GOT3 (cell line): Measurements from ENCODE around the gene CBY2.
"Not testable (repeated sequence)": the region's sequence is repeated elsewhere in the genome, so short reads cannot be mapped to it uniquely, and the experiment has no call there.

Experiments used
- DNase-seq: peaks from one replicate; lab custom pipeline; 2025; ENCODE audit warnings: mixed read lengths; lab: John Stamatoyannopoulos, UW

The CBY2 gene, protein sequence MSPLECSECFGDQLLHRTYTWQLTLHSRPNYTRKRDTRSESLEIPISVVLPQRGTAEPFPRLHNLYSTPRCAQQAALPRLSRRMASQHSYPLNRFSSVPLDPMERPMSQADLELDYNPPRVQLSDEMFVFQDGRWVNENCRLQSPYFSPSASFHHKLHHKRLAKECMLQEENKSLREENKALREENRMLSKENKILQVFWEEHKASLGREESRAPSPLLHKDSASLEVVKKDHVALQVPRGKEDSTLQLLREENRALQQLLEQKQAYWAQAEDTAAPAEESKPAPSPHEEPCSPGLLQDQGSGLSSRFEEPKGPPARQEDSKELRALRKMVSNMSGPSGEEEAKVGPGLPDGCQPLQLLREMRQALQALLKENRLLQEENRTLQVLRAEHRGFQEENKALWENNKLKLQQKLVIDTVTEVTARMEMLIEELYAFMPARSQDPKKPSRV

DNA sequence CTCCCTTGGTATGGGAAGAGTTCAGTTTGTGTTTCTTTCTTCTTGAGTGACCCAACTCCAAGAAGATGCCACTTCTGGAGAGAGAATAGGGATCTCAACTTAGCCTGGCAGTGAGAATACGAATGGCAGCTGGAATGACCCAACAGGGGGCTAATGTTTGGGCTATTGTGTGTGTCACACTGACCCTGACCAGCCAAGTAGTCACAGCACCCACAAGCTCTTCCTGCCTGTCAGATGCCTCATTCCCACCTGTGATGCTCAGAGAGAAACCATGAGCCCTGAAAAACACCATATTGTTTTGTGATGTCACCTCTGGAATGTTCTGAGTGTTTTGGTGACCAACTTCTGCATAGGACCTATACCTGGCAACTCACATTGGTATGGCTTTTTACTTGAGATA is at the start of gene CBY2:
Gene CBY2 (plus strand): TSS at position 233 of the 400 bp plus-strand sequence. CDS start 71 bp downstream, at position 304.
- no peak for DNase-seq

DNA sequence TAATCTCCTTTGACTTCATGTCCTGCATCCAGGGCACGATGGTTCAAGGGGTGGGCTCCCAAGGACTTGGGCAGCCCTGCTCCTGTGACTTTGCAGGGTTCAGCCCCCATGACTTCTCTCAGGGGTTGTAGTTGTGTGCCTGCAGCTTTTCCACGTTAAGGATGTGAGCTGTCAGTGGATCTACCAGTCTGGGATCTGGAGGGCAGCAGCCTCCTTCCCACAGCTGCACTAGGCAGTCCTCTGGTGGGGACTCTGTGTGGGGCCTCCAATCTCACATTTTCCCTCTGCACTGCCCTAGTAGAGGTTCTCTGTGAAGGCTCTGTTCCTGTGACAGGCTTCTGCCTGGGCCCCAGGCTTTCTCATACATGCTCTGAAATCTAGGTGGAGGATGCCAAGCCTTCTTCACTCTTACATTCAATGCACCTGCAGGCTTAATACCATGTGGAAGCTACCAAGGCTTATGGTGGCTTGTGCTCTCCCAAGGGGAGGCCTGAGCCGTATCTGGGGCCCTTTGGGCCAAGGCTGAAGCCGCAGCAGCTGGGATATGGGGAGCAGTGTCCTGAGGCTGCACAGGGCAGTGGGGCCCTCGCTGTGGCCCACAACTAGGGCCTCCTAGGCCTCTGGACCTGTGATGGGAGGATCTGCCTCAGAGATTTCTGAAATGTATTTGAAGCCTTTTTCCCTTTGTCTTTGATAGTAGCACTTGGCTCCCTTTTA is 47.3 kb upstream of the CBY2 start:
- no peak for DNase-seq

DNA sequence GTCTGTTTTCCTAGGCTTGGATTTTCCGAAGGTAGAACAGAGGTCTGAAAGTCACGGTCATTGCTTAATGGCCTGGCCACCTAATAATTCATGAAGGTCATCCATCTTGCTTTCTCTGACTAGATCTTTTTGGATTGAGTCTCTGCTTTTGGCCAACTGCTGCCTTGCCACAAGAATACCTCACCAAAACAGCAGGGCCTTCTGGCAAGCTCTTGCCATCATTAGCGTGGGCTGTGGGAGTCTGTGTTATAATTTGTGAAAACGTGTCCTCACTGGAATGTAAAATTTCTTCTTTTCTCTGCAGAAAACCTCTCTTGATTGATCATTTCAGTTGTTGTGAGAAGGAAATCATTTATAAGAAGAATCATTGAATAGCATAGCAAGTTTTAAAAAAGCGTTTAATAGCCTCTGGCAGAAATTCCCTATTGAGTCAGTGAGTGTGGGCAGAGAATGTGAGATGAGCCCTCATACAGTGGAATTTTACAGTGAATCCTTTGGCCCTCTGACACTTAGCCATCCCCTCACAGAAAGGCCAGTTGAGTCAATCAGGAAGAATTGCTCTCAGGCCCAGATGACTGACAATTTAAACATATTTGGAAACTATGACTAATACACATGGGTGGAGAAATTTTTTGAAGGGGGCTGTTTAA is 43.4 kb upstream of the CBY2 start:
- DNase-seq: peak; percentile 9

DNA sequence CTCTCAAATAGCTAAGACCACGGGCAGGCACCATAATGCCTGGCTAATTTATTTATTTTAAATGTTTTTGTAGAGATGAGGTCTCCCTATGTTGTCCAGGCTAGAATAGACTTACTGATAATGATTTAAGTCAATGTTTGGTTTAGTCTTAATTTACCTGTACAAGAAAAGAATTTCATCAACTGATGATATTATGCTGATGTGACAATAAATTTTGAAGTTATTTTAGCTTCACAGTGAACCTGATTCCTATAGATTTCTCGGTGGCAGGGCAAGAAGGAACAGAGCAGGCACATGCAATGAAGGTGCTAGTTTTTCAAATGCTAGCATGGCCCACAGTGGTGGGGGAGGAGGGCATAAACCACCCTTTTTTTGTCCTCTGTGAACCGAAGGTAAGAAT is 42.6 kb upstream of the CBY2 start:
- no peak for DNase-seq

DNA sequence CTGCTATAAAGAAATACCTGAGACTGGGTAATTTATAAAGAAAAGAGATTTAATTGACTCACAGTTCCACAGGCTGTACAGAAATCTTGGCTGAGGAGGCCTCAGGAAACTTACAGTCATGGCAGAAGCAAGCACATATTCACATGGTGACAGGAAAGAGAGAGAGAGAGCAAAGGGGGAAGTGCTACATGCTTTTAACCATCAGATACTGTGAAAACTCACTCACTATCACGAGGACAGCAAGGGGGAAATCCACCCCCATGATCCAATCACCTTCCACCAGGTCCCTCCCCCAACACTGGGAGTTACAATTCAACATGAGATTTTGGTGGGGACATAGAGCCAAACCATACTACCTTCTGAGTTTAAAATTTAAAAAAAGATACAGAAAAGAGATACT is 41.7 kb upstream of the CBY2 start:
- not testable (repeated sequence) for DNase-seq

DNA sequence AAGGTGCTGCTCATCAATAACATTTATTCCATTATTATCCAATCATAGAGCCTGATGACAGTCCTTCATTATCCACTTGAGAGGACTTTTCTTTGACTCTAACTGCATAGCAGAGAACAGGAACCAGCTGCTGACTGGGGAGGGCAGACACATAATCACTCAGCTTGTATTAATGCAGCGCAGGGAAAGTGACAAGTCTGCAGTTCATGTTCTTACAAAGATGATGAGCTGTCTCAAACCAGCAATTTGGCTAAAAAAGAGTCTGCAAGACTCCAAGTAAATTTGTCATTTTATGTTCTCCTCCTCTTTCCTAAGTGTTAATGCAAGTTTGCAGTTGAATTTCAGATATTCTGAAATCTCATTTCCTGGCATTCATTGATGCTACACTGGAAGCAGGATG is 40.0 kb upstream of the CBY2 start:
- no peak for DNase-seq

DNA sequence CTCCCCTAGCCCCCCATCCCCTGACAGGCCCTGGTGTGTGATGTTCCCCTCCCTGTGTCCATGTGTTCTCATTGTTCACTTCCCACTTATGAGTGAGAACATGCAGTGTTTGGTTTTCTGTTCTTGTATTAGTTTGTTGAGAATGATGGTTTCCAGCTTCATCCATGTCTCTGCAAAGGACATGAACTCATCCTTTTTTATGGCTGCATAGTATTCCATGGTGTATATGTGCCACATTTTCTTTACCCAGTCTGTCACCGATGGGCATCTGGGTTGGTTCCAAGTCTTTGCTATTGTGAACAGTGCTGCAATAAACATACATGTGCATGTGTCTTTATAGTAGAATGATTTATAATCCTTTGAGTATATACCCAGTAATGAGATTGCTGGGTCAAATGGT is 39.2 kb upstream of the CBY2 start:
- DNase-seq: not testable (repeated sequence)

DNA sequence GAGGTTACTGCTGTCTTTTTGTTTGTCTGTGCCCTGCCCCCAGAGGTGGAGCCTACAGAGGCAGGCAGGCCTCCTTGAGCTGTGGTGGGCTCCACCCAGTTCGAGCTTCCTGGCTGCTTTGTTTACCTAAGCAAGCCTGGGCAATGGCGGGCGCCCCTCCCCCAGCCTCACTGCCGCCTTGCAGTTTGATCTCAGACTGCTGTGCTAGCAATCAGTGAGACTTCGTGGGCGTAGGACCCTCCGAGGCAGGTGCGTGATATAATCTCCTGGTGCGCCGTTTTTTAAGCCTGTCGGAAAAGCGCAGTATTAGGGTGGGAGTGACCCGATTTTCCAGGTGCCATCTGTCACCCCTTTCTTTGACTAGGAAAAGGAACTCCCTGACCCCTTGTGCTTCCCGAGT is 32.5 kb upstream of the CBY2 start:
- DNase-seq: not testable (repeated sequence)

DNA sequence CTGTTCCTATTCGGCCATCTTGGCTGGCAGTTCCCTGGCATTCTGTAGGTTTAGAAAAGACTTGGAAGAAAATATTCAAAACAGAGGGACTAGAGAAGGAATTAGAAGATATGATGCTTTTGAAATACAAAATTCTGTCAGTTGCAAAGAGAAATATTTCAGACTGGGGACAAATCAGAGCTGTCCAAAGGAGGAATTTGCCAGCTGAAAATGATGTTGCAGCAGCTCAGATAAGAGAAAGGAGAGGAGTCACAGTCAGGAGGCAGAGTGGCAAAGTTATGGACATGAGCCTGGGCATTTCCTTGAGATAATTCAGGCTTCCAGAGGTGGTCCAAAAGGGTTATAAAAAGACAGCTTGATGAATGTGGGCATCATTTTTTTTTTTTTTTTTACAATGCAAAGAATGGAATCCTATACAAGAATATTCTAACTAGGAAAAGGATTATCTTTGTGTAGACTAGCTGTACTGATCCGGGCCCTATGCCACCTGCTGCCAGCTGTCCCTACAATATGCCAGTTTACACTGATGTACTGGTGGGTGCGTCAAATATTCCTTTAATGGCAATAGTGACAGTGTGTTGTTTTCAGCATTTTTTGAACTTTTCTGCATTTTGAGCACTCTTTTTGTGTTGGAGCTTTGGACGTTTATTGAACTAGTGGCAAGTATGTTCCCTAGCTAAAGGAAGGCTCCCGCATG is 31.8 kb upstream of the CBY2 start:
- DNase-seq: no peak

DNA sequence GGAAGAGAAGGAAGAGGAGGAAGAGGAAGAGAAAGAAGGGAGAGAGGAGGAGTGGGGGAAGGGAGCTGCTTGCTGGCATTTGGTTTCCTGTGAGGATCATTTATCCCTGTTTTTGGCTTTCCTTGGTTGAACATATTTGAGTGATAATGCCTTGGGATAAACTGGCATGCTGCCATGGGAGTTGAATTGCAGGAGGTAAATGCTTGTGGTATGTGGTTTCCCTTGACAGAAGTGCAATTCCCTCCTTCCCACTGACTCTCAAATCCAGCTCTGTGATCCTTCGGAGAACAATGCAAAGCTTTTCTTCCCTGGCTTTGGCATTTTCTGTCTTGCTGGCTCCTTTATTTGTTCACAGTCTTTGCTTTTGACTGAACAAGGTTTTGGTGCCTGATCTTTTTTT is 27.2 kb upstream of the CBY2 start:
- no peak for DNase-seq

DNA sequence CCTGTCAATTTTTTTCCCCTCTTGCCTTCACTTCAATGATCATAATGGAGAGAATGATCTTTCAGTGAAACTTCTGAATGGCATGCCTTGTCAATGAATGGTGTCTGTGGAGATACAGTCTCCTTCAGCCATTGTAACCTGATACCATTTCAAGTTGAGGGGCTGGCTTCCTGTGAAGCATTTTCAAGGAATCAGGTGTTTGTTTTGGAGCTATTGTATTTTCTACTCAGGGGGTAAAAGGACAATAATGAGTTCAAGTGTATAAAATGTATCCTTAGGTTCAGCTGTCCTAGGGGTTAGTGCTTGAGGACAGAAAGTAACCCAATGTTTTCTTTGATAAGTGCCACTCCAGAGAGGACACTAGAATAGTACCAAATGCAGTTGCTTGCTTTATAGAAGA is 23.8 kb upstream of the CBY2 start:
- DNase-seq: no peak

DNA sequence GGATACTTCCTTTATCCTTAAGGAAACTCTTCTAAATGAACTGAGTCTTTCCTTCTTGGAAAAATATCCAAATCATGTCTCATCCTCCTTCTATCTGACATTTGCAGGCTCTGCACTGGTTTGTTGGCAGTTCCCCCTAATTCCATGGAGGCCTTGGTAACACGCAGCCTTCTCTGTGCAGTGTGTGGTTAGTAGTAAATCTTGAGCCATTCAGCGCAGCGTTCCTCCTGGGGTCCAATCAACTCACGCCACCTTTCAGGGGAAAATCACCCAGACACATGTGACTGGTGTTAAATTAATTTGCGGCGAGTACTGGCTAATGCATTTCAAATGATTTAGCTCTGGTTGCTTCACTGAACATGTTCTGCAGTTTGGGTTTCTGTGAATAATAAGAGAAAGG is 21.0 kb upstream of the CBY2 start:
- no peak for DNase-seq

DNA sequence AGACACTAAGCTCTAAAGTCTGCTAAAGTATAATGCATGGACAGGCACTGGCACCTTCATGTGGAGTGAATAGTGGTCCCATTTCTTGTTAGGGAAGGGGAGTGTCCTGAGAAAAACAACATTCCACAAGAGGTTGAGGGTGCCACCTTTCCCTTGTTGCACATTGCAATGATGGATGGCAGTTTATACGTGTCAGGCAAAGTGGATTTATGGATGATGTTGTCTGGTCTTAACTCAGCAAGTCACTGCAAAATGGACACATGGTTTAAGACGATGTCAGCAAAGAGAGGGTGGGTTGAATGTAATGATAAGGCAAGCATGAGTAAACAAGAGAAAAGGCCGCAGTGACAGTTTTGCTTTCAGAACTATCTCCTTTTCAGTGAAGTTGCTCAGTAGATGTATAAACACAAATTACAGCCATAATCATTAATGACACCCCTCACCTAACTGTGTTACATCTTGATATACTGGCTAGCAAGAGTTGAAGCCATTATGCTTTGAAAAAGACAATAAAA is 19.6 kb upstream of the CBY2 start:
- no peak for DNase-seq

DNA sequence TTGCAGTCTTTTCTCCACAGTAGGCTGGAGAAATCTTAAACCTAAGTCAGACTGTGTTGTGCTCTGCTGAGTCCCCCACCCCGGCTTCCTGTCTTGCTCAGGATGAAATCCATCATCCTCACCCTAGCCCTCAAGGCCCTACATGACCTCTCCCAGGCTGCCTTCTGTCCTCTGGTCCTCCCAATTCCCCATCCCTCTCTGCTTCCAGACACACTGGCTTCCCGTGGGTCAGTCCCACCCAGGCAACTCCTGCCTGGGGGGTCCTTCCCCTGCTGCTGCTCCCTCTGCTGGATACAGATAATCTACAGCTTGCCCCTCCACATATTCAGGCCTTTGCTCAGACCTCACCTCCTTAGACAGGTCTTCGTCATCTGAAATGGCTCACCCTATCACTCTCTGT is 18.4 kb upstream of the CBY2 start:
- DNase-seq: no peak

DNA sequence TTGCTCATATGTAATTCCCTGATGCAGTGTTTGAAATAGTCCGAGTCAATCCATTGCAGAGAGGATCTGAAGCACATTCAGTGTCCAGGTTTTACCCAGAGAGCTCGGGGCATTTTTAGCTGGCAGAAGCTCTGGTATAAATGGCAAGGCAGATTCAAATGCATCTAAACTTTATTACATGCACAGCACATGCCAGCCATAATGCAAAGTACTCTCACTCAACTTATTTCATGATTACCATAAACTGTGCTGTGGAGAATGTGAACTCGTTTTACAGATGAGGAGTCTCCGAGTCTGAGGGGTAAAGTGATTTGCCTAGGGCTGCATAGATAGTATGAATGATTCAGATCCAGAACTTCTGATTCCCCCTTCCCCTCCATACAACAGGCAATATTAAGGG is 13.5 kb upstream of the CBY2 start:
- DNase-seq: no peak

DNA sequence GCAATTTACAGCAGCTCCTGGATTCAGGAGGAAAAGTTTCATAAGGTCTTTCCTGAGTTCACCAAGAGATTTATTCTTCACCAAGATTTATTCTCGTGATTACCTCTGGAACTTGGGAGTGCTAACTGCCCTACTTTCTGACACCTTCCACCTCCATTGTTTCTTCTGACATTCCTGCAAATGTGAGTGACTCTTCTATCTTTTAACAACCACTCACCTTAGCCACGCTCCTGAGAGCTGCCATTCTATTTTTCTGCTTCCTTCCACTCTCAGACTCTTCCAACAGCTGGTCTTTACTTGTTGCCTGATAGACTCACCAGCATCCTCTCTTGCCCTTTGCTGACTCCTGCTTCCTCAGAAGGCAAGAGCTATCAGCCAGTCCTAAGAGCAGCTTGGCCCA is 11.5 kb upstream of the CBY2 start:
- no peak for DNase-seq

DNA sequence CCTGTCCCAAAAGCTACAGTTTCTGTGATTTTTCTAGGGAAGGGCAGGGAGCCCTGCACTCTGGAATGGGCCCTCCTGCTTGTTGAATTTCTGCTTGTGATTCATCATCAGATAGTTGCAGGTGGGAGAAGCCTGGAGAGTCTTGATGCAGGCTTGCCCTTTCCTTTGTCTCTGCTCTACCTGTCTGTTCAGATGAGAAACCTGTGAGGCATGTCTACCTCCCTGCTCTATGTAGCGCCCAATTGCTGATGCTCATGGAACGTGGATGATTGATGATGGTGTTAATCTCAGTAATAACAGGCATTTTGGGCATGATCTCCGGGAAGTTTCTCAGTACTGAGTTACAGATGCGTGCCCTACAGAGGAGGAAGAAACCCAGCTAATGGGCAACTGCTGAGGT is 10.9 kb upstream of the CBY2 start:
- no peak for DNase-seq

DNA sequence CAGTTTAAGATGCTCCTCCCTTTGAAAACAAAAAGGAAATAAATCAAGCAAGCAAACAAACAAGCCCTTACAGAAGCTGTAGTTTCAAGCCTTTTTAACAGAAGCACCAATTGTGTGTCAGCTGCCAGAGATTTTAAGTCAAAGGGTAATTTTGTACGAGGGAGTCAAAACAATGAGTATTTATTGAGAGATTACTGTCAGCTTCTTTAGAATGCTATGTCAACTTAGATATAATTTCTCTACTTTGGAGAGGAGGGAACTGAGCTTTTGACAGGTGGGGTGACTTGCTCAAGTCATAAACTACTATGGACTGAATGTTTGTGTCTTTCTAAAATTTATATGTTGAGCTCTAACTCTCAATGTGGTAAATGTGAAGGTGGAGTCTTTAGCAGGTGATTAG is 10.5 kb upstream of the CBY2 start:
- DNase-seq: no peak

DNA sequence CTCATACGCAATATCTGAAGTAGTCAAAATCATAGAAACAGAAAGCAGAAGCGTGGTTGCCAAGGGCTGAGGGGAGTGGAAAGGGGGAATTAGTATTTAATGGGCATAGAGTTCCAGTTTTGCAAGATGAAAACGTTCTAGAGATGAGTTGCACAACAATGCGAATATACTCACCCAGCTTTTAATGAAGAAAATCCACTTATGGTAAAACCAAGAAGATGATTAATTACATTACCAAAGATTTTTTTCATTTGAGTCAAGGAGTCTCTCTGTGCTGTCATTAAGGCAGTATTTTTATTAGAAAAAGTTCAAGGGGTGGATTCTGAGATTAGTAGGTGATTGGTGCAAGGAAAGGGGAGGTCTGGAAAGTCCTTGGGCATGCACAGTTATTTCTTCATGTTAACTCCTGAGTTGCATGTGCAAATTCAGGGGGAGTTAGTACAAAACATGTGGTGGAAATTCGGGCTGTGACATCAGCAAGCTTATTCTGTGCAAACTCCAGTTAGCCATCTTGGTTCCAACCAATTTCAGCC is 6.9 kb upstream of the CBY2 start:
- DNase-seq: no peak

DNA sequence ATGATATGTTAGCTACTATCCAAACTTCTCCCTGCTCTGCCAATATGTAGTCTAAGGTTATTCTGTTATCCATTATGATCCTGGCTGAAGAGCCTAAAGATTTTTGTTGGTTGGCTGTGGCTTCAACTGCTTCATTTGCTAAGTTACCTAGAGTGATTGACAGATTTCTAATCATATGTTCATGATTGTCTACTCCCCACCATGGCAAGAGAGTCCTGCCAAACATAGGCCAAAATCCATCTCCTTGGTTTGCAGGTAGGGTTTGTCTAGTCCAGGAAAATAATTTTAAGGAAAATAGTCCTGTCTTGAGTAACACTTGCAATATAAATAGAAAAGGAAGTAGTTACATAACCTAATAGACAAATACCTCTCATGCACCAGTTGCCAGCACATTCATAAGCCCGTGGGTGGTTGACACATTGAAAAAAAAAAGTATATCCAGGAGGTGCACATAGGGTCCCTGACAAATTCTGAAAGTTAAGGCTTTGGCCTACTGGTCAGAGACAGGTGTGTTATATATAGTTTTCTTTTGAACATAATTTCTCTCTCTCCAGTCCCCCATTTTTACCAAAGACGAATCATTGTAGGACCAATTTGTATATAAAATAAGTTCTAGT is 5.4 kb upstream of the CBY2 start:
- no peak for DNase-seq
